ENCODE data around the gene GNAQ.

GRCh38 chr9:77916410-77916819 is 115.2 kb downstream of the GNAQ start:
- TF ChIP-seq CTCF (IDR thresholded peaks at IDR 0.05; ENCODE audit: low read depth, low read length) (no peak), POLR2A (IDR thresholded peaks at IDR 0.05; ENCODE audit: extremely low read depth, insufficient read length) (no peak)
